OCI-LY3 (cell line): ENCODE data around the gene HIP1.
"Not testable (repeated sequence)": the region's sequence is repeated elsewhere in the genome, so short reads cannot be mapped to it uniquely, and the experiment has no call there.

Source experiments
- H2AFZ ChIP-seq: fragments of 200-600, 300-600 bp; shearing (Covaris generic); 2 replicates; pipeline ENCODE4 v1.6.0; 2014; ENCODE audit warnings: antibody characterized with exemption, low read depth, low read length
- H3K27ac ChIP-seq: fragments of 200-600, 300-600 bp; sonication (generic); 2 replicates; pipeline ENCODE4 v1.5.1; 2014; ENCODE audit warnings: mild to moderate bottlenecking, low read length, moderate library complexity, mixed read lengths
- H3K27me3 ChIP-seq: fragments of 200-600, 300-600 bp; sonication (generic); 2 replicates; pipeline ENCODE4 v1.6.1; 2014; ENCODE audit warnings: low read depth, low read length, mixed read lengths
- H3K36me3 ChIP-seq: fragments of 200-600, 300-600 bp; sonication (generic); replicated peaks from 2 replicates; pipeline ENCODE3; 2014; ENCODE audit warnings: low read depth, low read length, mixed read lengths
- H3K4me1 ChIP-seq: fragments of 300-600, 200-600 bp; sonication (generic); 2 replicates; pipeline ENCODE4 v1.6.1; 2014; ENCODE audit warnings: low read length, mixed read lengths
- H3K4me2 ChIP-seq: fragments of 200-600, 300-600 bp; sonication (generic); 2 replicates; pipeline ENCODE4 v1.6.1; 2014; ENCODE audit warnings: low read length, mixed read lengths
- H3K4me3 ChIP-seq: fragments of 300-600, 200-600 bp; sonication (generic); 2 replicates; pipeline ENCODE4 v1.5.1; 2014; ENCODE audit warnings: antibody characterized with exemption, mild to moderate bottlenecking, low read length, moderate library complexity
- H3K79me2 ChIP-seq: fragments of 300-600, 200-600 bp; shearing (Covaris generic); 2 replicates; pipeline ENCODE4 v1.6.1; 2014; ENCODE audit warnings: mild to moderate bottlenecking, low read length, mixed read lengths
- H3K9ac ChIP-seq: fragments of 300-600, 200-600 bp; shearing (Covaris generic); 2 replicates; pipeline ENCODE4 v1.6.0; 2014; ENCODE audit warnings: mild to moderate bottlenecking, low read length, moderate library complexity
- H3K9me3 ChIP-seq: fragments of 200-600, 300-600 bp; shearing (Covaris generic); 2 replicates; pipeline ENCODE4 v1.6.1; 2014; ENCODE audit warnings: low read length, mixed read lengths; ENCODE audit not compliant: insufficient read depth
- H4K20me1 ChIP-seq: fragments of 200-600, 300-600 bp; sonication (generic); 2 replicates; pipeline ENCODE4 v1.6.1; 2016; ENCODE audit warnings: low read length, mixed read lengths; ENCODE audit not compliant: insufficient read depth
- CTCF ChIP-seq: fragments of 200-600, 300-600 bp; sonication (generic); IDR thresholded peaks from 2 replicates; pipeline ENCODE4 v1.5.1; 2014; ENCODE audit warnings: antibody characterized with exemption, low read length, low read depth
- EZH2phosphoT487 ChIP-seq: fragments of 200-600 bp; shearing (Covaris generic); IDR thresholded peaks from 2 replicates; pipeline ENCODE4 v1.6.1; 2018; ENCODE audit warnings: antibody characterized with exemption, mixed run types, low read depth

HIP1 gene

DNA sequence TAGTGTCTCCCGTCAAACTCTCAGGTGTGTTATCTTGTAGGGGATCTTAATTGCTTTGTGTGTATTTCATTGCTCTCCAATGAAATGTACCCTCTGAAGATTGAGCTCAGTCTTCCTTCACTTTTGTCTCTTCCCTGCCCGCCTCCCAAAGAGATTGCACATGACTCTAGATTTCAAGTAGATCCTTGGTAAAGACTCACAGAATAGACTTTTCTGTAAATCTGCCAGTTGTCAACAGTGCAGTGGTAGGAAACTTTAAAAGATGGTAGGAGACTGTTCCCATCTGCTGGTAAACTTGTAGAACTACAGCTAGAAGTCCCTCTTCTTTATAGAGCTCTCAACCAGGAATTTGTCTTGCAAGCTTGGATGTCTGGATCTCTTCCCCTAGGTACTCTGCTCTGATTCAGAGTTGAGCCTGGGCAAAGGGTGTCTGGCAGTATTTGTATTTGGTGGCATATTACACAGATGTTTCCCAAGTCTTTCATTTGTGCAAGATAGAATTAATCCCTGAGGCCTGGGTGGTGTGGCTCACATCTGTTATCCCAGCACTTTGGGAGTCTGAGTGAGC, 23.7 kb upstream of the HIP1 start:
- Histone ChIP-seq H3K27ac (no peak overlapping the region), H3K9ac (no peak overlapping the region), H2AFZ (no peak overlapping the region), H3K4me2 (no peak overlapping the region), H3K36me3 (no peaks in the 10 kb centered on the region), H4K20me1 (no peaks in the 10 kb centered on the region), H3K9me3 (no peaks in the 10 kb centered on the region), H3K79me2 (no peaks in the 10 kb centered on the region), H3K27me3 (no peaks in the 10 kb centered on the region), H3K4me1 (0 out of 2 replicates have a peak, but pooled peaks cover 3% of the 10 kb centered on the region), H3K4me3 (no peak overlapping the region)
- TF ChIP-seq CTCF, result peak; percentile 75
- no peak for TF ChIP-seq EZH2phosphoT487

DNA sequence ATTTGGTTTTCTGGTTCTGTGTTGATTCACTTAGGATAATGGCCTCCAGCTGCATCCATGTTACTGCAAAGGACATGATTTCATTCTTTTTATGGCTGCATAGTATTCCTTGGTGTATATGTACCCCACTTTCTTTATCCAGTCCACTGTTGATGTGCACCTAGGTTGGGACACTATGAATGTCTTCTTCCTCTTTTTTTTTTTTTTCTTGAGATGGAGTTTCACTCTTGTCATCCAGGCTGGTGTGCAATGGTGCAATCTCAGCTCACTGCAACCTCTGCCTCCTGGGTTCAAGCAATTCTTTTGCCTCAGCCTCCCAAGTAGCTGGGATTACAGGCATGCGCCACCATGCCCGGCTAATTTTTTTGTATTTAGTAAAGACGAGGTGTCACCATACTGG, 23.1 kb upstream of the HIP1 start:
- H3K9me3 ChIP-seq, H3K27me3 ChIP-seq, H3K36me3 ChIP-seq, H3K27ac ChIP-seq, H3K4me1 ChIP-seq, H3K9ac ChIP-seq, H3K4me2 ChIP-seq, H4K20me1 ChIP-seq, H2AFZ ChIP-seq, H3K4me3 ChIP-seq, H3K79me2 ChIP-seq: not testable (repeated sequence)

DNA sequence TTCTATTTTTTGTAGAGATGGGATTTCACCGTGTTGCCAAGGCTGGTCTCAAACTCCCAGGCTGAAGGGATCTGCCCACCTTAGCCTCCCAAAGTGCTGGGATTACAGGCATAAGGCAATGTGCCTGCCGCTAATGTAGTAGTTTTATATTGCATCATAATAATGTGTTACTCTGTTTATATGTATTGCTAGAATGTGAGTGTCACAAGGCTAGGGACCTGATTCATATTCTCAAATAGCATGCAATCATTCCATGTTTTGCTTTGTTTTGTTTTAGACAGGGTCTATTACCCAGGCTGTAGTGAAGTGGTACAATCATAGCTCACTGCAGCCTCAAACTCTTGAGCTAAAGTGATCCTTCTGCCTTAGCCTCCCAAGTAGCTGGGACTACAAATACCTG, 19.8 kb upstream of the HIP1 start:
- Histone ChIP-seq H3K9me3 (no peaks in the 10 kb centered on the region), H3K36me3 (no peaks in the 10 kb centered on the region), H3K79me2 (no peaks in the 10 kb centered on the region), H3K27ac (no peak overlapping the region), H4K20me1 (no peaks in the 10 kb centered on the region), H2AFZ (no peak overlapping the region), H3K4me3 (no peak overlapping the region), H3K9ac (no peak overlapping the region), H3K4me1 (0 out of 2 replicates have a peak, but pooled peaks cover 3% of the 10 kb centered on the region), H3K27me3 (no peaks in the 10 kb centered on the region), H3K4me2 (no peak overlapping the region)
- TF ChIP-seq EZH2phosphoT487 (no peak), CTCF (no peak)

DNA sequence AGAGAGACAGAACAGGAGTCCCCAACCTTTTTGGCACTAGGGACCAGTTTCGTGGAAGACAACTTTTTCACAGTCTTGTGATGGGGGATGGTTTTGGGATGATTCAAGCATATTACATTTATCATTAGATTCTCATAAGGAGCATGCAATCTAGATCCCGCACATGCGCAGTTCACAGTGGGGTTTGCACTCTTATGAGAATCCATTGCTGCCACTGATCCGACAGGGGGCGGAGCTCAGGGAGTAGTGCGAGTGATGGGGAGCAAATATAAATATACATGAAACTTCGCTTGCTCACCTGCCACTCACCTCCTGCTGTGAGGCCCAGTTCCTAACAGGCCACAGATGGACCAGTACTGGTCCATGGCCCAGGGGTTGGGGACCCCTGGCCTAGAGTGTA, 19.1 kb upstream of the HIP1 start:
- no peaks in the 10 kb centered on the region for H4K20me1 ChIP-seq
- H3K36me3 ChIP-seq, result no peaks in the 10 kb centered on the region
- H3K9me3 ChIP-seq, result no peaks in the 10 kb centered on the region
- no peak overlapping the region for H3K9ac ChIP-seq
- no peak overlapping the region for H3K27ac ChIP-seq
- H3K27me3 ChIP-seq, result no peaks in the 10 kb centered on the region
- no peaks in the 10 kb centered on the region for H3K79me2 ChIP-seq
- H3K4me1 ChIP-seq, result 0 out of 2 replicates have a peak, but pooled peaks cover 3% of the 10 kb centered on the region
- TF ChIP-seq EZH2phosphoT487 (no peak), CTCF (no peak)
- H2AFZ ChIP-seq, result no peak overlapping the region
- no peak overlapping the region for H3K4me3 ChIP-seq
- H3K4me2 ChIP-seq, result no peak overlapping the region
